GM18519 (cell line): ENCODE results near the gene ANLN.

Experiments used
- ATAC-seq: cut with Tn5 transposase; IDR thresholded peaks from one replicate; pipeline ENCODE4 v1.9.1; 2021; ENCODE audit warnings: mild to moderate bottlenecking, moderate library complexity; ENCODE audit not compliant: unreplicated experiment, low FRiP score

Gene ANLN

GRCh38 chr7:36406156-36406555 lies 16.5 kb downstream of the ANLN start:
- ATAC-seq = no peak

GRCh38 chr7:36407636-36408550 lies 18.2 kb downstream of the ANLN start:
- no peak for ATAC-seq

GRCh38 chr7:36408589-36408988 lies 18.9 kb downstream of the ANLN start:
- no peak for ATAC-seq

GRCh38 chr7:36409180-36409579 lies 19.5 kb downstream of the ANLN start:
- no peak for ATAC-seq

GRCh38 chr7:36415144-36415543 lies 25.5 kb downstream of the ANLN start:
- no peak for ATAC-seq

- ATAC-seq = no peak
Measured at GRCh38 chr7:36416251-36416650, 26.6 kb downstream of the ANLN start.

- no peak for ATAC-seq
Measured at GRCh38 chr7:36420307-36420706, 30.6 kb downstream of the ANLN start.

GRCh38 chr7:36422072-36422471 lies 32.4 kb downstream of the ANLN start:
- ATAC-seq = no peak

- ATAC-seq = no peak
Measured at GRCh38 chr7:36423633-36424032, 34.0 kb downstream of the ANLN start.

- no peak for ATAC-seq
Measured at GRCh38 chr7:36430186-36430585, 40.5 kb downstream of the ANLN start.

GRCh38 chr7:36430881-36431280 lies 41.2 kb downstream of the ANLN start:
- no peak for ATAC-seq

GRCh38 chr7:36438211-36438610 lies 48.5 kb downstream of the ANLN start:
- no peak for ATAC-seq

GRCh38 chr7:36439624-36440023 lies 50.0 kb downstream of the ANLN start:
- ATAC-seq = no peak

GRCh38 chr7:36440880-36441279 lies 51.2 kb downstream of the ANLN start:
- ATAC-seq = no peak

GRCh38 chr7:36441344-36442022 lies 51.8 kb downstream of the ANLN start:
- ATAC-seq = no peak

GRCh38 chr7:36448781-36449379 lies 59.2 kb downstream of the ANLN start:
- ATAC-seq = no peak

GRCh38 chr7:36449685-36450084 lies 60.0 kb downstream of the ANLN start:
- no peak for ATAC-seq

GRCh38 chr7:36453769-36454168 lies 64.1 kb downstream of the ANLN start:
- no peak for ATAC-seq

GRCh38 chr7:36455646-36456045 lies 66.0 kb downstream of the ANLN start:
- no peak for ATAC-seq

- ATAC-seq = no peak
Measured at GRCh38 chr7:36456138-36456537, 66.5 kb downstream of the ANLN start.

- ATAC-seq = no peak
Measured at GRCh38 chr7:36456548-36456947, 66.9 kb downstream of the ANLN start.
